ENCODE measurements around the gene BSND.

BSND gene

DNA sequence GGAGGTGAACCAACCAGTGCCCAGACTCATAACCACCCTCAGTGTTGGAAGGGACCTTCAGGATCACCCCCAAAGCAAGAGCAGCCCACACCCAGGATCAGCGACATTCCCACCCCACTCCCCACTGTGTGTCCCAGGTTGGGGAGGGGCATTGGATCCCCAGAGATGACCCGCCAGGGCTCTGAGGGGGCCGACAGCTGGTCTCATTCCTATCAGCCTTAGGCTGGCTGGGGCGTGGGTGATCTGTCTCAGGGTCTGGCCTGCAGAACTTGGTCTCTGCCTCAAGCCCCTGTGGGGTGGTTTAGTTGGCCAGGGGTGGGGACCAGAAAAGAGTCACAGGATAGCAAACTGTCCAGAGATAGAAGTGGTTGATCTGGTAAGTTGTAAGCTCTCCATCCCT lies 7.8 kb upstream of the BSND start:
- TF ChIP-seq EP300 (IDR thresholded peaks at IDR 0.05; ENCODE audit: borderline replicate concordance) (no peak), USF1 (IDR thresholded peaks at IDR 0.05) (no peak), FOXM1 (IDR thresholded peaks at IDR 0.05; ENCODE audit: borderline replicate concordance, low read depth) (no peak), MAX (IDR thresholded peaks at IDR 0.05) (no peak), TEAD4 (IDR thresholded peaks at IDR 0.05) (no peak), EGR1 (IDR thresholded peaks at IDR 0.05) (no peak), TCF12 (IDR thresholded peaks at IDR 0.05; ENCODE audit: low read depth) (no peak), ZBTB7A (IDR thresholded peaks at IDR 0.05; ENCODE audit: low read depth) (no peak), RAD21 (IDR thresholded peaks at IDR 0.05; ENCODE audit: low read depth) (no peak), TAF1 (IDR thresholded peaks at IDR 0.05; ENCODE audit: low read depth) (no peak), CEBPB (IDR thresholded peaks at IDR 0.05) (no peak), NFIC (IDR thresholded peaks at IDR 0.05) (no peak), YY1 (IDR thresholded peaks at IDR 0.05; ENCODE audit: low read depth) (no peak), CREB1 (IDR thresholded peaks at IDR 0.05; ENCODE audit: low read depth) (no peak)
- TF ChIP-seq, protein P1, sequence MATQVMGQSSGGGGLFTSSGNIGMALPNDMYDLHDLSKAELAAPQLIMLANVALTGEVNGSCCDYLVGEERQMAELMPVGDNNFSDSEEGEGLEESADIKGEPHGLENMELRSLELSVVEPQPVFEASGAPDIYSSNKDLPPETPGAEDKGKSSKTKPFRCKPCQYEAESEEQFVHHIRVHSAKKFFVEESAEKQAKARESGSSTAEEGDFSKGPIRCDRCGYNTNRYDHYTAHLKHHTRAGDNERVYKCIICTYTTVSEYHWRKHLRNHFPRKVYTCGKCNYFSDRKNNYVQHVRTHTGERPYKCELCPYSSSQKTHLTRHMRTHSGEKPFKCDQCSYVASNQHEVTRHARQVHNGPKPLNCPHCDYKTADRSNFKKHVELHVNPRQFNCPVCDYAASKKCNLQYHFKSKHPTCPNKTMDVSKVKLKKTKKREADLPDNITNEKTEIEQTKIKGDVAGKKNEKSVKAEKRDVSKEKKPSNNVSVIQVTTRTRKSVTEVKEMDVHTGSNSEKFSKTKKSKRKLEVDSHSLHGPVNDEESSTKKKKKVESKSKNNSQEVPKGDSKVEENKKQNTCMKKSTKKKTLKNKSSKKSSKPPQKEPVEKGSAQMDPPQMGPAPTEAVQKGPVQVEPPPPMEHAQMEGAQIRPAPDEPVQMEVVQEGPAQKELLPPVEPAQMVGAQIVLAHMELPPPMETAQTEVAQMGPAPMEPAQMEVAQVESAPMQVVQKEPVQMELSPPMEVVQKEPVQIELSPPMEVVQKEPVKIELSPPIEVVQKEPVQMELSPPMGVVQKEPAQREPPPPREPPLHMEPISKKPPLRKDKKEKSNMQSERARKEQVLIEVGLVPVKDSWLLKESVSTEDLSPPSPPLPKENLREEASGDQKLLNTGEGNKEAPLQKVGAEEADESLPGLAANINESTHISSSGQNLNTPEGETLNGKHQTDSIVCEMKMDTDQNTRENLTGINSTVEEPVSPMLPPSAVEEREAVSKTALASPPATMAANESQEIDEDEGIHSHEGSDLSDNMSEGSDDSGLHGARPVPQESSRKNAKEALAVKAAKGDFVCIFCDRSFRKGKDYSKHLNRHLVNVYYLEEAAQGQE (IDR thresholded peaks at IDR 0.05; ENCODE audit: low read depth), result no peak

DNA sequence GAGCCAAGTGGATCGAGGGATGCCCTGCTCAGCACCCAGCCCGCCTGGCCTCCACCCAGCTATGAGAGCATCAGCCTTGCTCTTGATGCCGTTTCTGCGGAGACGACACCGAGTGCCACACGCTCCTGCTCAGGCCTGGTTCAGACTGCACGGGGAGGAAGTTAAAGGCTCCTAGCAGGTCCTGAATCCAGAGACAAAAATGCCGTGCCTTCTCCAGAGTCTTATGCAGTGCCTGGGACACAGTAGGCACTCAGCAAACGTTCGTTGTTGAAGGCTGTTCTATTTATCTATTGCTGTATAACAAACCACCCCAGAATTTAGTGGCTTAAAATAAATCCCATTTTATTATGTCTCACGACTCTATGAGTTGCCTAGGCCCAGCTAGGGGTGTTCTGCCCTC lies 6.8 kb upstream of the BSND start:
- TF ChIP-seq RAD21 (IDR thresholded peaks at IDR 0.05; ENCODE audit: low read depth) (no peak), TEAD4 (IDR thresholded peaks at IDR 0.05) (no peak), MAX (IDR thresholded peaks at IDR 0.05) (no peak), ZBTB7A (IDR thresholded peaks at IDR 0.05; ENCODE audit: low read depth) (no peak), TAF1 (IDR thresholded peaks at IDR 0.05; ENCODE audit: low read depth) (no peak), NFIC (IDR thresholded peaks at IDR 0.05) (no peak), CREB1 (IDR thresholded peaks at IDR 0.05; ENCODE audit: low read depth) (no peak), FOXM1 (IDR thresholded peaks at IDR 0.05; ENCODE audit: borderline replicate concordance, low read depth) (no peak), CEBPB (IDR thresholded peaks at IDR 0.05) (no peak), EGR1 (IDR thresholded peaks at IDR 0.05) (no peak), USF1 (IDR thresholded peaks at IDR 0.05) (no peak), EP300 (IDR thresholded peaks at IDR 0.05; ENCODE audit: borderline replicate concordance) (no peak), YY1 (IDR thresholded peaks at IDR 0.05; ENCODE audit: low read depth) (no peak), TCF12 (IDR thresholded peaks at IDR 0.05; ENCODE audit: low read depth) (no peak)
- TF ChIP-seq, protein P1 (IDR thresholded peaks at IDR 0.05; ENCODE audit: low read depth), result no peak

- TF ChIP-seq, protein P1 (IDR thresholded peaks at IDR 0.05; ENCODE audit: low read depth), result no peak
- no peak for TF ChIP-seq EP300 (IDR thresholded peaks at IDR 0.05; ENCODE audit: borderline replicate concordance)
- TF ChIP-seq MAX (IDR thresholded peaks at IDR 0.05), result no peak
- TF ChIP-seq CEBPB (IDR thresholded peaks at IDR 0.05), result no peak
- TF ChIP-seq RAD21 (IDR thresholded peaks at IDR 0.05; ENCODE audit: low read depth), result no peak
- TF ChIP-seq TEAD4 (IDR thresholded peaks at IDR 0.05), result no peak
- TF ChIP-seq TCF12 (IDR thresholded peaks at IDR 0.05; ENCODE audit: low read depth), result no peak
- TF ChIP-seq USF1 (IDR thresholded peaks at IDR 0.05), result no peak
- TF ChIP-seq EGR1 (IDR thresholded peaks at IDR 0.05), result no peak
- TF ChIP-seq YY1 (IDR thresholded peaks at IDR 0.05; ENCODE audit: low read depth), result no peak
- no peak for TF ChIP-seq NFIC (IDR thresholded peaks at IDR 0.05)
- TF ChIP-seq CREB1 (IDR thresholded peaks at IDR 0.05; ENCODE audit: low read depth), result no peak
- TF ChIP-seq TAF1 (IDR thresholded peaks at IDR 0.05; ENCODE audit: low read depth), result no peak
- no peak for TF ChIP-seq FOXM1 (IDR thresholded peaks at IDR 0.05; ENCODE audit: borderline replicate concordance, low read depth)
- no peak for TF ChIP-seq ZBTB7A (IDR thresholded peaks at IDR 0.05; ENCODE audit: low read depth)
Observed at GRCh38 chr1:54993140-54993539, 5.6 kb upstream of the BSND start.
